Fibroblast of villous mesenchyme (primary cell): Measurements from ENCODE around the gene ATP11A. TPM values are rescaled to one million over a fixed set of nuclear protein-coding genes. Genes with fewer than 3 reads are reported as not detected.

Source experiments
- DNase-seq: peaks from one replicate; pipeline ENCODE4 v3.0.0-alpha.2; 2010; ENCODE audit warnings: low read depth
- H3K4me3 ChIP-seq: 2 replicates; pipeline ENCODE4 v1.5.1; 2011; ENCODE audit warnings: low read depth, mild to moderate bottlenecking, low read length
- total RNA-seq: library from RNA; depleted of rRNA; stranded (reverse); fragments of >200 nt; gene quantifications from 2 replicates; pipeline ENCODE4 v1.2.3, GENCODE V29; 2012
- TF ChIP-seq, protein P1 (sequence below): IDR thresholded peaks from 2 replicates; pipeline ENCODE4 v1.5.1; 2012; ENCODE audit warnings: low read depth, mild to moderate bottlenecking, low read length; ENCODE audit not compliant: insufficient read depth

ATP11A gene
- total RNA-seq, 1 donor: 6.9 TPM

DNA sequence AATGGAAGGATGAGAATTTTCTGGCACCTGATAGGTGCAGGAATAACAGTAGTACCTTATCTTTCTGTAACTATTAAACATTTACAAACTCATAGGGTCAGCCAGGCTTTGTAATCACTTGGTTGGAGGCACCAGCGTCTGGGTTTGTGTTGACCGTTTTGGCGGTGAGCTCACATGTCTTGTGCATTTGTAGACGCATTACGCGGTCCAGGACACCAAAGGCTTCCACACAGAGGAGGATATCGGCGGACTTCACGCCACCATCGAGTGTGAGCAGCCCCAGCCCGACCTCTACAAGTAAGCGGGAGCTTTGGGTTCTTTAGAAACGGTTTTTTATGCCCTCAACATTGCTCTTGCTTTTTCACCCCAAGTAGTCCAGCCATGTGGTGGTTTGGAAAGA lies 129.3 kb downstream of the ATP11A start:
- H3K4me3 ChIP-seq: no peak overlapping the region
- TF ChIP-seq, protein P1, sequence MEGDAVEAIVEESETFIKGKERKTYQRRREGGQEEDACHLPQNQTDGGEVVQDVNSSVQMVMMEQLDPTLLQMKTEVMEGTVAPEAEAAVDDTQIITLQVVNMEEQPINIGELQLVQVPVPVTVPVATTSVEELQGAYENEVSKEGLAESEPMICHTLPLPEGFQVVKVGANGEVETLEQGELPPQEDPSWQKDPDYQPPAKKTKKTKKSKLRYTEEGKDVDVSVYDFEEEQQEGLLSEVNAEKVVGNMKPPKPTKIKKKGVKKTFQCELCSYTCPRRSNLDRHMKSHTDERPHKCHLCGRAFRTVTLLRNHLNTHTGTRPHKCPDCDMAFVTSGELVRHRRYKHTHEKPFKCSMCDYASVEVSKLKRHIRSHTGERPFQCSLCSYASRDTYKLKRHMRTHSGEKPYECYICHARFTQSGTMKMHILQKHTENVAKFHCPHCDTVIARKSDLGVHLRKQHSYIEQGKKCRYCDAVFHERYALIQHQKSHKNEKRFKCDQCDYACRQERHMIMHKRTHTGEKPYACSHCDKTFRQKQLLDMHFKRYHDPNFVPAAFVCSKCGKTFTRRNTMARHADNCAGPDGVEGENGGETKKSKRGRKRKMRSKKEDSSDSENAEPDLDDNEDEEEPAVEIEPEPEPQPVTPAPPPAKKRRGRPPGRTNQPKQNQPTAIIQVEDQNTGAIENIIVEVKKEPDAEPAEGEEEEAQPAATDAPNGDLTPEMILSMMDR: no peak
- no peak for DNase-seq

DNA sequence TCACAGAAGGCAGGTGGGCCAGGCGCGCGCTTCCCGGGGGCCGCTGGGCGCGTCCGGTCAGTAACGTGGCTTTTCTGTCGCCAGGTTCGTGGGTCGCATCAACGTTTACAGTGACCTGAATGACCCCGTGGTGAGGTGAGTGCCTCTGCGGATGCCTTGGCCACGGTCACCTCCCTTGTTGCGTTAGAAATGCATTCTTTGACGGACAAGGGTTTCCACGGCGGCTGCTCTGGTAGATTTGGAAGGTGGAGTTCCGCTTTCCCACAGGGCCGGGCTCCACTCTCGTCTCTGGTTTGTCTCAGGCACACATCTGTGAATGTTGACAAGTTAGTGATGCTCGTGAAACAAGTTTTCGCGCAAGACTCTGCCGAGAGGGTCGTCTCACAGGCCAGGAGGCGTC lies 130.0 kb downstream of the ATP11A start:
- no peak overlapping the region for H3K4me3 ChIP-seq
- no peak for DNase-seq
- TF ChIP-seq, protein P1: no peak

DNA sequence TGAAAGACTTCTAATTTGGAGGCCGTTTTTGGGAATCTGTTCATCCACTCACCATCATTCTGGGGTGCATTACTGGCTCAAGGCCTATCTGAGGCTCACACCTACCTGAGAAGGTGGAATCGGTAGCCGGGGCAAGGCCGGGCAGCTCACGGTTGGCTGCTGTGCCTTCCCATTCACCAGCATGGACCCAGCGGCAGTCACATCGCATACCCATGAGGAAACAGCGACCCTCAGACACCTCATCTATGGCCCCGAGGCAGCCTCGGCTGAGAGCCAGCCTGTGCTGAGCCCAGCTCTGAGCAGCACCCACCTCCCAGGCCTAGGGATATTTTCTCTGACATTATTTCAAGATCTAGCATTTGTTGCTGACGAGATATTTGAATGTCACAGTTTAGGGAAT lies 130.5 kb downstream of the ATP11A start:
- H3K4me3 ChIP-seq: no peak overlapping the region
- DNase-seq: no peak
- TF ChIP-seq, protein P1: no peak

DNA sequence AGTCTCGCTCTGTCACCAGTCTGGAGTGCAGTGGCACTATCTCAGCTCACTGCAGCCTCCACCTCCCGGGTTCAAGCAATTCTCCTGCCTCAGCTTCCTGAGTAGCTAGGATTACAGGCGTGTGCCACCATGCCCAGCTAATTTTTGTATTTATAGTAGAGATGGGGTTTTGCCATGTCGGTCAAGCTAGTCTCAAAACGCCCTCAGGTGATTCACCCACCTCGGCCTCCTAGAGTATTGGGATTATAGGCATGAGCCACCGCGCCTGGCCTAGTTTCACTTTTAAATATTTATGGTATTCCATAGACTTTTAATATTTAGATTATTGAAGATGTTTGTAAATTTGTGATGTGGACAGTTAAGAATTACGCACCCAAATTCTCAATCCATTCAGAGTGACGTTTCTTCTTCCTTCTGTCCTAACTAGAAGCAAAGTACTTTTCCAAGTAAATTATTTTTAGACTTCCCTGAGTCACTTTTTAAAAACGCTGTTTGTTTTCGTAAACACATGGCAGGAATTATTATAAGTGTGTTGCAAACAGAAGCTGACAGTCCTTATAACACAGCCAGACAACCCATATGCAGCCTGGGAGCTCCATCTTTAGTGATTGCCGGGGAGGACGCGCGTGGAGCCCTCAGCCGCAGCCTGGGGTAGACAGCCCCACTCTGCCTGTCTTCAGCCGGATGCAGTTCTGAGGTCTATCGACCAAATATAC lies 131.7 kb downstream of the ATP11A start:
- TF ChIP-seq, protein P1: no peak
- DNase-seq: peak; percentile 65

DNA sequence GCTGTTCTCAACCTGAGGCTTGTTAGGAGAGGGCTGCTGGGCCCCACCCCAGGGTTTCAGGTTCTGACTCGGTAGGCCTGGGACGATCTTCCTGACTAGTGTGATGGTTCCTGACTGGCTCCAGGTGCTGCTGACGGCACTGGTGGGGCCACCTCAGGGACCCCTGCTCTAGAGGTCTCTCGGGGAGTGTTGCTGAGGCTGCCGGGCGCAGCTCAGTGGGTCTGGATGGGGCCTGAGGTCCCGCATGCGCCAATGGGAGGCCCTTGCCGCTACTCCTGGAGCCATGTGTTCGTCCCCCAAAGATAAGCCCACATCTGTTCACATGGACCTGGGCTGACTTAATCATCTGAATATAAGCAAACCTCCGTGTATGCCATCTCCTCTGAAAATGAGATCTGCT lies 133.0 kb downstream of the ATP11A start:
- DNase-seq: no peak
- no peak overlapping the region for H3K4me3 ChIP-seq
- TF ChIP-seq, protein P1: no peak

More for the DNA sequence above, 131.7 kb downstream of the ATP11A start:
- H3K4me3 ChIP-seq: no peak overlapping the region

DNA sequence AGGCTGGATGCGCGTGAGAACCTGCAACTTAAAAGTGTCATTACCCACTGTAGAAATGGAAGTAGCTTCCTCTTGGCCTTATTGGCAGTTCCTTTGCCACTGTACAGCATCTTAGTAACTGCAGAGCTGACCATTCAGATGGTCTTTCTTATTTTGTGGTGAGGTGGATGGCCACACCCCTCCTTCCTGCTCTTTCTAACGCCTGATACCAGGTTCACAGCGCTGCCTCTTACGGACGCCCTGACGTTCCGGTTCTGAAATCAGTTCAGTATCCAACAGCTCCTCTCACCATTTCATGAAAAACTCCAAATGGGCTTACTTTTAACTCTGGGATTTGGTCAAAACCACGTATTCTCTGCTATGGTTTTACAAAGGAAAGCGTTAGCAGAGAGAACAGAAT lies 134.6 kb downstream of the ATP11A start:
- no peak overlapping the region for H3K4me3 ChIP-seq
- TF ChIP-seq, protein P1: no peak
- no peak for DNase-seq

DNA sequence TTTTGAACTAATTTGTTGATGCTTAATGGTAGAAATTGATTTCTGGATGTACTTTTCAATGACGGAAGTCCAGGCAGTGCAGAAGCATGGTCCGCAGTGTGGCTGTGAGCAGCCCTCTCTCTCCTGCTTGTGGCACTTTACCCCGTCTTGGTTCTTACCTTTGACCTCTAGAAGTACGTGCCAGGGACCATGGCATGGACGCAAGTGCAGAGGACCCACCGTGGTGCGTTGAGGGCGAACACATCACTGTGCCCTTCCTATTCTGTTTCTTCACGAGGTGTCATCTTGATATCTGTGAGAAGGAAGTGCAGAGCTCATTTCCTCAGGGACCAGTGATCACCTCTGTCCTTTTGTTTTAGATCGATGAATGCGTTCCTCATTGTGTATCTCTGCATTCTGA lies 135.2 kb downstream of the ATP11A start:
- DNase-seq: no peak
- H3K4me3 ChIP-seq: no peak overlapping the region
- TF ChIP-seq, protein P1: no peak
